AG09319 (cell line): ENCODE measurements around the gene LXN.
A peak's percentile ranks its signal among the peaks of the same experiment; 100 is the strongest.

Source experiments
- DNase-seq: peaks from one replicate; pipeline ENCODE4 v3.0.0-alpha.2; 2010; ENCODE audit warnings: low read depth; ENCODE audit errors: extremely low read depth
- TF ChIP-seq, protein P1 (sequence below): IDR thresholded peaks from 2 replicates; pipeline ENCODE4 v1.5.1; 2011; ENCODE audit warnings: low read depth, mild to moderate bottlenecking, inconsistent platforms, low read length, moderate library complexity

The LXN gene

DNA sequence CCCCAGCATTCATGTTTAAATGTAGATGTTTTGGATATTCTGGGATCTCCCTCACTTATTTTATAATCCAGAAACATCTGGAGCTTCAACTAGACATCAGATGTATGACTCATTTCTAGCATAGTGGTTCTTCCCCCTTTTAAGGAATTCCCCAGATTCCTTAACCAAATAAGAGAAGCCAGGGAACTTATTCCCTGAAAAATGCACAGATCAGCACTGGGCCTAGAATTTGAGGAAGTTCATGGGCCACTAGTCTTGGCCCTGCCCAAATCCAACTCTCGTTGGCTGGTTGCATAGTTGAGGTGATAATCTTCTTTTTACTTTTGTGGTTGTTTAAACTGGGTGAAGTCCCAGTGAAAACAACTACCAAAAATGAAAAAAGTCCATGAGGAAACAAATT, 39.4 kb upstream of the LXN start:
- peak; percentile 73 for DNase-seq
- TF ChIP-seq, protein P1, sequence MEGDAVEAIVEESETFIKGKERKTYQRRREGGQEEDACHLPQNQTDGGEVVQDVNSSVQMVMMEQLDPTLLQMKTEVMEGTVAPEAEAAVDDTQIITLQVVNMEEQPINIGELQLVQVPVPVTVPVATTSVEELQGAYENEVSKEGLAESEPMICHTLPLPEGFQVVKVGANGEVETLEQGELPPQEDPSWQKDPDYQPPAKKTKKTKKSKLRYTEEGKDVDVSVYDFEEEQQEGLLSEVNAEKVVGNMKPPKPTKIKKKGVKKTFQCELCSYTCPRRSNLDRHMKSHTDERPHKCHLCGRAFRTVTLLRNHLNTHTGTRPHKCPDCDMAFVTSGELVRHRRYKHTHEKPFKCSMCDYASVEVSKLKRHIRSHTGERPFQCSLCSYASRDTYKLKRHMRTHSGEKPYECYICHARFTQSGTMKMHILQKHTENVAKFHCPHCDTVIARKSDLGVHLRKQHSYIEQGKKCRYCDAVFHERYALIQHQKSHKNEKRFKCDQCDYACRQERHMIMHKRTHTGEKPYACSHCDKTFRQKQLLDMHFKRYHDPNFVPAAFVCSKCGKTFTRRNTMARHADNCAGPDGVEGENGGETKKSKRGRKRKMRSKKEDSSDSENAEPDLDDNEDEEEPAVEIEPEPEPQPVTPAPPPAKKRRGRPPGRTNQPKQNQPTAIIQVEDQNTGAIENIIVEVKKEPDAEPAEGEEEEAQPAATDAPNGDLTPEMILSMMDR, result no peak

DNA sequence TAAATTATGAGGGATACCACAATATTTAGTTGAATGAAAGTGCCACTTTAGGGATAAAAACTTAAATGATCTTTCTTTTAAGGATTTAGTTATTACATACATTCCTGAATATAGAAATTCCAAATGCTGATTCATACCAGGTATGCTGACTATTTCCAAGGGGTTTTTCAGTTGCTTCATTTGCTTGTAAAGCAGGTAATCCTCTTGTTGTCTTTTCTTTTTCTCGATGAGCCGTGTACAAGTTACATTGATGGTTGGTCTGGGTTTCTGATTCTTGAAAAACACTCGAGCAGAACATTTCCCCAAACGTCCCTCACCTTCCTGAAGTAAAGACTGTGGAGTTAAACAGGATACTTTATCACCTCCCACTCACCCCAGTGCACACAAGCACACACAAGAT, 38.2 kb upstream of the LXN start:
- DNase-seq, result no peak
- TF ChIP-seq, protein P1, result no peak

DNA sequence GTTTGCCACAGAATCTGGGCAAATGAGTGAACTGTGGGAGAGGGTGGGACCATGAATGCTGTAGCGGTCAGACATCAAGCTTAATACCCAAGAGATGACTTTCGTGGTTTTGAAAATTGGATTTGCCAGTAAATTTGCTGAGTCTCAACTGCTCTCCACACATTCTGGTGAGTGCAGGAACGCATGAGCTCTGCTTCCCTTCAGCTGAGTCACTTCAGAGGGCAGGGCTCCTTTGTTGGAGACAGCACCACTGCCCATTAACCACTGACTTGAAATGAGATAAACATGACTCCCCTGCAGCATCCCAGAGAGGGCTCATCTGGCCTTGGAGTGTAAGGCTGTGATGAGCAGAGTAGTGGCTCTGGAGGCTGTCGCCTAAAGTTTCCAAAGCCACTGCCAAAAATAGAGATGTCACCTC, 37.2 kb upstream of the LXN start:
- TF ChIP-seq, protein P1, result no peak
- peak; percentile 94 for DNase-seq

DNA sequence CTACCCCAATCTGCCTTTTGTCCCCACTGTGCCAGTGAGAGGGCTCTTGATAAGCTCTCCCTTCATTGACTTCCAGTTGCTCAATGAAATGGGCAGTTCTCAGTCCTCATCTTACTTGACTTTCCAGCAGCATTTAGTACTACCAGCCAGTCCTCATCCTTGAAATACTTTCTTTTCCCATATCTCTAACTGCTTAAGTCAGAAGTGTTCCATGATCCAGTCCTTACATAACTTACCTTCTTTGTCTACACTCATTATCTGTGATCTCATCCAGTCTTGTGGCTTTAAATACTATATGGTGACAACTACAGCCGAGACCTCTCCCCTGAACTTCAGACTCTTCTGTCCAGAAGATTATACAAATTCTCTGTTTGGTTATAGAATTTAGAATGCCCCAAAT, 31.1 kb upstream of the LXN start:
- TF ChIP-seq, protein P1, result no peak

DNA sequence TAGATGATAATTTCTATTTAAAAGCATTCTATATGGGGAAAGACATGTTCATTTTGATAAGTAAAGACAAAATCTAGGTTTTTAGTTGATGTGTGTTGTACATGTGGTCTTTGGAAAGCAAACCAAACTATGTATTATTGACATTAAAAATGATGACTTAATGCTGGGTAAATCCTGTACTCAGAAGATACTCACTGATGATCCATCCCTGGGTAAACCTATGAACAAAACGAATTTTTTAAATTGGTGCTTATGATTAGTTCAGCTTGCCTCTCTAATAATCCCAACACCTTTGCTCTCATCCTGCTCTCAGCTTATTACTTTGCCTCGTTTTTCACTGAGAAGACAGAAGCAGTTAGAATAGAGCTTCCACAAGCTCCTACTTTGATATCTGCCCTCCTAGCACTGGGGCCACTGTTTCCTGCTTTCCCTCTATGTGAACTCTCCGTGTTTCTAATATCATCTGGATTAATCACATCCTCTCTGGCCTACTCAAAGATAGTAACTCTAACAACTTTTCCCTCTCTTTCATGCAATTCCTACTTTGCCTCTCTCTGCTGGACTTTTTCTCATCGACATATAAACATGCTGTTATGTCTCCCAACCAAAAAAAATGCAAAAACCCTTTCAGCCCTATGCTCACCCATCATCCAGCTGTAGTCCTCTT, 30.5 kb upstream of the LXN start:
- TF ChIP-seq, protein P1, result no peak

More for the DNA sequence above, 31.1 kb upstream of the LXN start:
- no peak for DNase-seq

DNA sequence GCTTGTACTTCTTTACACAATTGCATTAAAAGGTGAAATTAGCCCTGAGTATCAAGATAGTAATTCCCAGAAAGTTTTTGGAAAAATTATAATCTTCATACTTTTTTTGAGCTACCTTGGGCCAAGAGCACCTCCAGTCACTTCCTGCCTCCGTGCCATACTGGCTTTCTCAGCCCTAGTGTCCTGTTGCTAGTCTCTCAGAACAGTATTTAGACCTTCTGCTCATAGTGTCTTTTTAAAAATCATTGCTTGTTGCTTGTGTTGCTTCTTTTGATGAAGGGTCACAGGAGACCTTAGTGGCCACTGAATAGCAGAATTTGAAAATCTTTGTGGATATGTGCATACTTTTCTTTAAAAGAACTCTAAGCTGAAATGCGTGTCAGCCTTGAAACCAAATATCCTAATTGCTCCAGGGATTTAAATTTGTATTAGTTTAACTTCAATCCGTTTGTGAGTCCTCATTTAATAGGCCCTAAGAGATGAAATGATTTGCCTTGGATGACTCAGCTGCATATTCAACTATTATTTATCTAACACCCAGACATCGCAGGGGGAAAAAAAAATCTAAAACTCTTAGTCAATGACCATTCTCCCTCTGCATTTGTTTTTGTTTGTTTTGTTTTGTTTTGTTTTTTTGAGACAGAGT, 29.1 kb upstream of the LXN start:
- DNase-seq, result no peak
- TF ChIP-seq, protein P1, result no peak

More for the DNA sequence above, 30.5 kb upstream of the LXN start:
- DNase-seq, result no peak

DNA sequence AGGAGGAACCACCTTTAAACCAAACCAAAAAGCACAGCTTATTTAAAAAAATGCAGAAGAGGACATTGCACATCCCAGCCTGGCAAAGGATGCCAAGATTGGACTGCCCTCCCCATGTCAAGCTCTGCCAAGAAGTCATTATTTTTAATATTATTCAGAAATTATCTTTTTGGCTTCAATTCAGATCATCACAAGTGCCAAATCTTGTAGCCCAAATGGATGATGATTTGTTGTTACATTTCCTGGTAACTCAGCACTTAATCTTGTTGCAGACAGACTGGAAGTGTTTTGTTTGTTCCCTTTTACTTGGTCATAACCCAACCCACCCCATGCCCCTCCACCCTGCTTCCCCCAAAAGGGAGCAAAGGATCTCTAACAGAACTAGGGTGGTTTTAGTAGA, 28.1 kb upstream of the LXN start:
- no peak for DNase-seq
- TF ChIP-seq, protein P1, result no peak
